ENCODE measurements around the gene FBXO47.

The FBXO47 gene

DNA sequence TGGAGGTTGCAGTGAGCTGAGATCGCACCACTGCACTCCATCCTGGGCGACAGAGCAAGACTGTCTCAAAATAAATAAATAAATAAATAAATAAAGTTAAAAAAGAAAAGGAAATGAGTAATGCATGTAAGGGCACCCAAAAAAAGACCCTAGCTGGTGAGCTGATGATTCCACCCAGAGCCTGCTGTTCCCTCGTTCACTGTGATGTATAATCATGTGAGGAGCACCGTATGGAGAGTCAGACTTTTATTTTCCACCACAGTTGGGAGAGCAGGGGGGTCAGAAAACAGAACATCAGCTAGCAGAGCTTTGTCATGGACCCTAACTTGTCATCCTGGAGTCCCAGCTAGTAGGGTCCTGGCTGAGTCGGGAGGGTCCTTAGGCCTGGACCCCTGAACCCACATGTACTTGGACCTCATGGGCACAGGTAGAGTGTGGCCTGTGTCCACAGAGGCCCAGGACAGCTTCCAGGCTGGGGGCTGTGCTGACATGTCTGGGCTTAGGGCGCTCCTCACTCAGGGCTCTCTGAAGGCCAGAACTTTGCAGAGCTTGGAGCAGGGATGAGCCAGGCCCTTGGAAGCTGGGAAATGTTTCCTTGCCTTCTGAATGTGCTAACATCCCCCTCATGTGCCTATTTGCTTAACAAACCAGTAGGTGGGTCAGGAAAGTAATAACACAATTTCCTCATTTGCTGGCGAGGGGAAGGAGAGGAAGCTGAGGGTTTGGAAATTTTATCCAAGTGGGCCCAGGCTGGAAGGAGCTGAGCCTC, 60.6 kb downstream of the FBXO47 start:
- no peak overlapping the region for H3K27ac ChIP-seq (ENCODE audit: insufficient read depth, low read length, poor library complexity, severe bottlenecking)
- DNase-seq, result no peak
- peaks cover 60% of the 10 kb centered on the region for H3K36me3 ChIP-seq (ENCODE audit: control insufficient read depth, insufficient read depth, low read length)
- H3K9me3 ChIP-seq (ENCODE audit: control insufficient read depth, low read length), result no peaks in the 10 kb centered on the region
- H3K4me1 ChIP-seq (ENCODE audit: control insufficient read depth, insufficient read depth, low read length, poor library complexity, severe bottlenecking), result peaks cover 4% of the 10 kb centered on the region
- no peak overlapping the region for H3K4me3 ChIP-seq (ENCODE audit: insufficient read depth, low read depth, low read length, poor library complexity, severe bottlenecking)
- no peaks in the 10 kb centered on the region for H3K27me3 ChIP-seq (replicated peaks; ENCODE audit: control insufficient read depth, insufficient read depth, low read length, poor library complexity, severe bottlenecking)

DNA sequence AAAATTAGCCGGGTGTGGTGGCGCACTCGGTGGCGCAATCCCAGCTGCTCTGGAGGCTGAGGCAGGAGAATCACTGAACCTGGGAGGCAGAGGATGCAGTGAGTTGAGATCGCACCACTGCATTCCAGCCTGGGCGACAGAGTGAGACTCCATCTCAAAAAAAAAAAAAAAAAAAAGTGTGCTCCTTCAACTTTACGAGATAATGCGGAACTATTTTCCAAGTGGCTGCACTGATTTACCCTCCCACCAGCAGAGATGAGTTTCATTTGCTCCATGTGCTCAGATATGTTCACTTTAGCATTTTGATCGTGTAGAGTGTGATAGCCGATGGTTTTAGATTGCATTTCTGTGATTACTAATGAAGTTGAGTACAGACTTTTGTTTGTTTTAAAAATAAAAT, 61.8 kb downstream of the FBXO47 start:
- no peak overlapping the region for H3K27ac ChIP-seq (ENCODE audit: insufficient read depth, low read length, poor library complexity, severe bottlenecking)
- no peak overlapping the region for H3K4me3 ChIP-seq (ENCODE audit: insufficient read depth, low read depth, low read length, poor library complexity, severe bottlenecking)
- peaks cover 16% of the 10 kb centered on the region for H3K4me1 ChIP-seq (ENCODE audit: control insufficient read depth, insufficient read depth, low read length, poor library complexity, severe bottlenecking)
- DNase-seq, result no peak
- no peaks in the 10 kb centered on the region for H3K9me3 ChIP-seq (ENCODE audit: control insufficient read depth, low read length)
- no peaks in the 10 kb centered on the region for H3K27me3 ChIP-seq (replicated peaks; ENCODE audit: control insufficient read depth, insufficient read depth, low read length, poor library complexity, severe bottlenecking)
- H3K36me3 ChIP-seq (ENCODE audit: control insufficient read depth, insufficient read depth, low read length), result peaks cover 57% of the 10 kb centered on the region

DNA sequence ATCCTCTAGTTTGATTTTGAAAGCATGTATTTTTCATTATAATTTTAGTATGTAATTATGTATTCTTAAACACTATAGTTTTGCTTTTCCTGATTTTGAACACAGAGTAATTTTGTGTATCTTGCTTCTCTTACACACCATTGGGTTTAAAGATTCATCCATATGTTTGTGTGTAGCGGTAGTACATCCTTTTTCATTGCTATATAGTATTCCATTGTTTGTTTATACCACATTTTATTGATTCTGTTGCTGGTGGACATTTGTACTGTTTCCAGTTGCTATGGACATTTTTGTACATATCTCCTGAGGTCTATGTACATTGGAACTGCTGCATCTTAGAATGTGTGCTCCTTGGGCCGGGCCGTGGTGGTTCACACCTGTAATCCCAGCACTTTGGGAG, 62.3 kb downstream of the FBXO47 start:
- Histone ChIP-seq H3K9me3 (ENCODE audit: control insufficient read depth, low read length) (no peaks in the 10 kb centered on the region), H3K27ac (ENCODE audit: insufficient read depth, low read length, poor library complexity, severe bottlenecking) (no peak overlapping the region), H3K4me1 (ENCODE audit: control insufficient read depth, insufficient read depth, low read length, poor library complexity, severe bottlenecking) (peaks cover 21% of the 10 kb centered on the region), H3K4me3 (ENCODE audit: insufficient read depth, low read depth, low read length, poor library complexity, severe bottlenecking) (no peak overlapping the region), H3K36me3 (ENCODE audit: control insufficient read depth, insufficient read depth, low read length) (peaks cover 56% of the 10 kb centered on the region), H3K27me3 (replicated peaks; ENCODE audit: control insufficient read depth, insufficient read depth, low read length, poor library complexity, severe bottlenecking) (no peaks in the 10 kb centered on the region)
- DNase-seq, result no peak

DNA sequence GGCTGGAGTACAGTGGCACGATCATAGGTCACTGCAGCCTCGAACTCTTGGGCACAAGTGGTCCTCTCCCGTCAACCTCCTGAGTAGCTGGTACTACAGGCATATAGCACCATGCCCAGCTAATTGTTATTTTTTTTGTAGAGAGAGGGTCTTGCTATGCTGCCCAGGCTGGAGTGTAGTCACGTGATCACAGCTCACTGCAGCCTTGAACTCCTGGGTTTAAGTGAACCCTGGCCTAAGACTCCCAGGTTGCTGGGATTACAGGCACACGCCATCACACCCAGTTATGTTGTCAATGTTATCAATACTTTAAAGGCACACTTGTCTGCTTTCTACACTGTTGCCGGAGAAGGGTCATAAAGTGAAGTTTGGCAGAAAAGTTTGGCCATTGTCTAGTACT, 63.8 kb downstream of the FBXO47 start:
- Histone ChIP-seq H3K4me1 (ENCODE audit: control insufficient read depth, insufficient read depth, low read length, poor library complexity, severe bottlenecking) (peaks cover 36% of the 10 kb centered on the region), H3K9me3 (ENCODE audit: control insufficient read depth, low read length) (no peaks in the 10 kb centered on the region), H3K36me3 (ENCODE audit: control insufficient read depth, insufficient read depth, low read length) (peaks cover 45% of the 10 kb centered on the region), H3K27ac (ENCODE audit: insufficient read depth, low read length, poor library complexity, severe bottlenecking) (peak overlapping the region; percentile 20), H3K27me3 (replicated peaks; ENCODE audit: control insufficient read depth, insufficient read depth, low read length, poor library complexity, severe bottlenecking) (no peaks in the 10 kb centered on the region), H3K4me3 (ENCODE audit: insufficient read depth, low read depth, low read length, poor library complexity, severe bottlenecking) (no peak overlapping the region)
- no peak for DNase-seq

DNA sequence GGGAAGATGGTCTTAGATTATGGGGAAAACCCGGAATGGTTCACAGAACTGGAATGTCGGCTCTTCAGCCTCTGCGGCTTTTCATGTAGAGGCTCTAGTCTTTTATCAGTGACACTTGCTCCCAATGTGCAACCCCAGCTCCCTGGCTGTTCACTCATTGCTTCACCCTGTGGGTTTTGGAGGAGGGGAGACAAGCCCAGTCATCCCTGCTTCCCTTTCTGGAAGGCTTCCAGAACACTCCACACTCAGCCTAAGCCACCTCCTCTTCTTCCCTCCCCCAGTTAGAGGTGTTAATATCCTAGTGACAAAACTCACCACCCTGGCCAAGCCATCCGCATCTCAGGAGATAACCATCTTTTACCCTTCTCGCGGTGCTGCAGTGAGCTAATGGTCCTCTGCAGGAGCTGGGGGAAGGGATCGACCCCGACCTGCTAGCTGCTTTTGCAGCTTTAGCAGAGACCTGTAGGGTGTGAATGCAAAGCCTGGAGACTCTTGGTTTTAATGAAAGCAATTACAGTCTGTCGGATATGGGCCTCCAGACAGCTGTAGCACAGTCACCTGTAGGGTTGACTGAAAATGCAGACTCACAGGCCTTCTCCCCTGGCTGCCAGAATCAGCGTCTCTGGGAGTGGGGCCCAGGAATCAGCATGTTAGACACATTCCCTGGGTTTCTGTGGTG, 66.1 kb downstream of the FBXO47 start:
- H3K4me1 ChIP-seq (ENCODE audit: control insufficient read depth, insufficient read depth, low read length, poor library complexity, severe bottlenecking), result peaks cover 58% of the 10 kb centered on the region
- H3K27ac ChIP-seq (ENCODE audit: insufficient read depth, low read length, poor library complexity, severe bottlenecking), result peak overlapping the region; percentile 27
- peaks cover 34% of the 10 kb centered on the region for H3K36me3 ChIP-seq (ENCODE audit: control insufficient read depth, insufficient read depth, low read length)
- no peak overlapping the region for H3K4me3 ChIP-seq (ENCODE audit: insufficient read depth, low read depth, low read length, poor library complexity, severe bottlenecking)
- DNase-seq, result peak in 2 of 3 donors; percentile 16 to 22
- no peaks in the 10 kb centered on the region for H3K27me3 ChIP-seq (replicated peaks; ENCODE audit: control insufficient read depth, insufficient read depth, low read length, poor library complexity, severe bottlenecking)
- no peaks in the 10 kb centered on the region for H3K9me3 ChIP-seq (ENCODE audit: control insufficient read depth, low read length)

DNA sequence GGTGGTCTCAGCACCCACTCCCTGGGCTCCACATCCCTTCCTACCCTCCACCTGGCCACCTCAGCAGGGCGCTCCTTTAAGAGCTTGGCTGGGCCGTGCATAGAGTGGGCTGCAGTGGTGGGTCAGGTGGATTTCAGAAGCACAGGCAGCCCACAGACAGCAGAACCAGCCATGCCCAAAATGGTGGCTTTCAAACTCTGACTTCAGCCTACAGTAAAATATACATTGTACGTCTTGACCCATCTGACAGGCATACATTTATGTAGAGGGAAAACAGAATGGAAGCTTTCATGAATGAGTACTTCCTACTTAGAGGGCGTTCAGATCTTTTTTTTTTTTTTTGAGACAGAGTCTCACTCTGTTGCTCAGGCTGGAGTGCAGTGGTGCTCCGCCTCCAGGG, 67.8 kb downstream of the FBXO47 start:
- Histone ChIP-seq H3K9me3 (ENCODE audit: control insufficient read depth, low read length) (no peaks in the 10 kb centered on the region), H3K4me1 (ENCODE audit: control insufficient read depth, insufficient read depth, low read length, poor library complexity, severe bottlenecking) (peaks cover 61% of the 10 kb centered on the region), H3K4me3 (ENCODE audit: insufficient read depth, low read depth, low read length, poor library complexity, severe bottlenecking) (peak overlapping the region; percentile 33), H3K27ac (ENCODE audit: insufficient read depth, low read length, poor library complexity, severe bottlenecking) (peak overlapping the region; percentile 88), H3K27me3 (replicated peaks; ENCODE audit: control insufficient read depth, insufficient read depth, low read length, poor library complexity, severe bottlenecking) (no peaks in the 10 kb centered on the region), H3K36me3 (ENCODE audit: control insufficient read depth, insufficient read depth, low read length) (peaks cover 33% of the 10 kb centered on the region)
- no peak for DNase-seq

DNA sequence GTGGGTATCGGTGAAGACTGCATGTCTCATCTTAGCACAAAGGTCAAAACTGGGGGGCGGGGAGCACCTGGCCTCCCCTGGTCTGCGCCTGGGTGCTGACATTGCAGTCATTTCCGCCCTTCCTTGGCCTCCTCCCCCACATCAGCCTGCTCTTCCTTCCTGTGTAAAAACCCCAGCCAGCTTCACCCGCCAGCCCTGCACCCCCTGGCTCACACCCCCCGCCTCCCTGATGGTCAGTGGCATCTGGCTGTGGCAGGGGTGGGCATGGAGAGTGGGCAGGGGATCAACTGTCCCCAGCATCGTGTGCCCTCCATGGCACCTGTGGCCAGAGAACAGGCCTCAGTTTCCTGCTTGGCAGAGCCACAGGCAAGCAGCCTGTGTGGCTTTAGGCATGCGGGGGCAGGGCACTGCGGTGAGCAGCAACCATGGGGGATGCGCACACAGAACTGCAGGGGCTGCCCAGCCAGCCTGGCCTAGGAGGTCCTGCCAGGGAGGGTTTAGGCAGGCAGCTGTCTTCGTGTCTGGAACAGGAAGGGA, 68.3 kb downstream of the FBXO47 start:
- no peaks in the 10 kb centered on the region for H3K9me3 ChIP-seq (ENCODE audit: control insufficient read depth, low read length)
- peaks cover 64% of the 10 kb centered on the region for H3K4me1 ChIP-seq (ENCODE audit: control insufficient read depth, insufficient read depth, low read length, poor library complexity, severe bottlenecking)
- H3K36me3 ChIP-seq (ENCODE audit: control insufficient read depth, insufficient read depth, low read length), result peaks cover 35% of the 10 kb centered on the region
- peak overlapping the region; percentile 88 for H3K27ac ChIP-seq (ENCODE audit: insufficient read depth, low read length, poor library complexity, severe bottlenecking)
- no peaks in the 10 kb centered on the region for H3K27me3 ChIP-seq (replicated peaks; ENCODE audit: control insufficient read depth, insufficient read depth, low read length, poor library complexity, severe bottlenecking)
- DNase-seq, result peak; percentile 64 to 79 (median 71)
- H3K4me3 ChIP-seq (ENCODE audit: insufficient read depth, low read depth, low read length, poor library complexity, severe bottlenecking), result peak overlapping the region; percentile 33

DNA sequence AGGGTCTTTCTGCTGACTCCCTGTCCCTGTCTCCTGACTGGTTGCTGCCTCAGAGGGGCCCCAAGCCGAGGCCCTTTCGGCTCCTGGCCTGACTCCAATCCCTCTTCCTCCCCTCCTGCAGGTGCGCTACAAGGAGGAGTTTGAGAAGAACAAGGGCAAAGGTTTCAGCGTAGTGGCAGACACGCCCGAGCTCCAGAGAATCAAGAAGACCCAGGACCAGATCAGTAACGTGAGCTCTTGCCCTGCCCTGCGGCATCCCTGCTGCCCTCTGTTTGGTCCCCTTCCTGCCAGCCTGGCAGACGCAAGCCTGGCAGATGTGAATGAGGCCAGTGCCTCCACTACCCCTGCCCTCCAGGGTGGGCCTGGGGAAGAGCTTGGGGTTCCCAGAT, 68.9 kb downstream of the FBXO47 start:
- H3K4me1 ChIP-seq (ENCODE audit: control insufficient read depth, insufficient read depth, low read length, poor library complexity, severe bottlenecking), result peaks cover 70% of the 10 kb centered on the region
- no peaks in the 10 kb centered on the region for H3K9me3 ChIP-seq (ENCODE audit: control insufficient read depth, low read length)
- DNase-seq, result peak in 1 of 3 donors; percentile 16
- peak overlapping the region; percentile 33 for H3K4me3 ChIP-seq (ENCODE audit: insufficient read depth, low read depth, low read length, poor library complexity, severe bottlenecking)
- H3K27me3 ChIP-seq (replicated peaks; ENCODE audit: control insufficient read depth, insufficient read depth, low read length, poor library complexity, severe bottlenecking), result no peaks in the 10 kb centered on the region
- peak overlapping the region; percentile 88 for H3K27ac ChIP-seq (ENCODE audit: insufficient read depth, low read length, poor library complexity, severe bottlenecking)
- peaks cover 30% of the 10 kb centered on the region for H3K36me3 ChIP-seq (ENCODE audit: control insufficient read depth, insufficient read depth, low read length)

DNA sequence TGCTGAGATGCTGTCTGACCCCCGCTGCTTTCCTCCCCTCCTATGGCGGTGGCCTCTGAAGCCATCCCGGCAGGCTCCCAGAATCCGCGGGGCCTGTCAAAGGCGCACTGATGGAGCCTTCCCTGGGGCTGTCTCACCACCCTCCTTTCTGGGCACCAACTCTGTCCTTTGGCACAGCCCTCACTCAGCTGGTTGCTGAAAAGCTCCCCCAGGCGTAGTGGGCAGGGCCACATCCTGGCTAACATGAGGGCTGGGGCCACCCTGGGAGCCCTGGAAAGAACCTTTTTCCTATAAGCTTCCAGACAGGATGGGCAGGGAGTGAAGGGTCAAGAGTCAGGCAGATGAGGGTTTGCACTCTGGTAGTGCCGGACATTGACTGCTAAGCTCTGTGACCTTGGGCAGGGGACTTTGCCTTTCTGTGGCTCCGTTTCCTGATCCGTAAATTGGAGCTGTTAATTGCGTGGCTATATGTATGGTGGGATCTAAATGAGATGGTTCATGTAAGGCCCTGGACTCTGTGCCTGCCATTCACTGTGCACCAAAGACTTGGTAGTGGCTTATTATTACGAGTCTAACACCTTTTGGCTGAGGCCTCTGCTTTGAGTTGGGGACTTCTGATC, 69.4 kb downstream of the FBXO47 start:
- Histone ChIP-seq H3K27ac (ENCODE audit: insufficient read depth, low read length, poor library complexity, severe bottlenecking) (peak overlapping the region; percentile 88), H3K36me3 (ENCODE audit: control insufficient read depth, insufficient read depth, low read length) (peaks cover 30% of the 10 kb centered on the region), H3K4me3 (ENCODE audit: insufficient read depth, low read depth, low read length, poor library complexity, severe bottlenecking) (peak overlapping the region; percentile 33), H3K27me3 (replicated peaks; ENCODE audit: control insufficient read depth, insufficient read depth, low read length, poor library complexity, severe bottlenecking) (no peaks in the 10 kb centered on the region), H3K4me1 (ENCODE audit: control insufficient read depth, insufficient read depth, low read length, poor library complexity, severe bottlenecking) (peaks cover 75% of the 10 kb centered on the region), H3K9me3 (ENCODE audit: control insufficient read depth, low read length) (no peaks in the 10 kb centered on the region)
- no peak for DNase-seq

DNA sequence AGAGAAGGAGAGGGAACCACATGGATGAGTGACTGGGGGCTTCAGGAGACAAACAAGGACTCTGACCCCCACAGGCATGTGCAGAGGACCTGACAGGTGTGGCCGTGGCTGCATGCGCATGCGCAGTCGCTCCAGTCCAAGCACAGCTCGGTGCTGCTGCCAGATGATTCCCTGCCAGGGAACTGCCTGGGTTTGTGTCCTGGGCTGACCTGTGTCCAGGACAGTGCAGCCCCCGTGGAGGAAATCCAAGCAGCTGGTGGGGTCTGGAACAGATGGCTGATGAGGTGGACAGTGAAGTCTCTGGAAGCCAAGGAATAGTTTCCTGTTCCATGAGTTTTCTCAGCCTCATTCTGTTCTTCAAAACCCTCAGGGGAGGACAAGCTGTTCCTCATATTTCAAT, 70.0 kb downstream of the FBXO47 start:
- Histone ChIP-seq H3K9me3 (ENCODE audit: control insufficient read depth, low read length) (no peaks in the 10 kb centered on the region), H3K27me3 (replicated peaks; ENCODE audit: control insufficient read depth, insufficient read depth, low read length, poor library complexity, severe bottlenecking) (no peaks in the 10 kb centered on the region), H3K27ac (ENCODE audit: insufficient read depth, low read length, poor library complexity, severe bottlenecking) (peak overlapping the region; percentile 88), H3K4me1 (ENCODE audit: control insufficient read depth, insufficient read depth, low read length, poor library complexity, severe bottlenecking) (peaks cover 79% of the 10 kb centered on the region), H3K4me3 (ENCODE audit: insufficient read depth, low read depth, low read length, poor library complexity, severe bottlenecking) (no peak overlapping the region), H3K36me3 (ENCODE audit: control insufficient read depth, insufficient read depth, low read length) (peaks cover 35% of the 10 kb centered on the region)
- no peak for DNase-seq

Data from effector memory CD4-positive, alpha-beta T cell (primary cell).